HEK293T (cell line): ENCODE results near the gene GABRG3.

Experiments used
- CTCF ChIA-PET: fragments of 350-600 bp; formaldehyde crosslinking; extraction: SDS; loops from one replicate; lab custom pipeline; 2021; ENCODE audit warnings: antibody characterized with exemption, inconsistent platforms; lab: Yijun Ruan, JAX
- POLR2A ChIA-PET: fragments of 350-600 bp; formaldehyde crosslinking; extraction: SDS; loops from one replicate; lab custom pipeline; 2020; ENCODE audit warnings: antibody characterized with exemption, inconsistent platforms; lab: Yijun Ruan, JAX
- DNase-seq: peaks from one replicate; pipeline ENCODE4 v3.0.0; 2012; ENCODE audit warnings: mixed read lengths; ENCODE audit errors: extremely low spot score
- ARNT ChIP-seq: fragments of 450-650 bp; IDR thresholded peaks from 2 replicates; pipeline ENCODE4 v1.6.1; 2017; ENCODE audit warnings: mild to moderate bottlenecking
- BHLHE40 ChIP-seq: fragments of 450-650 bp; IDR thresholded peaks from 2 replicates; pipeline ENCODE4 v1.6.1; 2016; ENCODE audit warnings: mild to moderate bottlenecking, moderate library complexity, borderline replicate concordance
- CTBP1 ChIP-seq: fragments of 450-650 bp; IDR thresholded peaks from 2 replicates; pipeline ENCODE4 v1.6.1; 2016; ENCODE audit warnings: borderline replicate concordance
- ELF4 ChIP-seq: fragments of 450-650 bp; IDR thresholded peaks from 2 replicates; pipeline ENCODE4 v1.6.1; 2017; ENCODE audit warnings: antibody characterized with exemption
- FOXA1 ChIP-seq: fragments of 450-650 bp; IDR thresholded peaks from 2 replicates; pipeline ENCODE4 v1.6.1; 2016; ENCODE audit warnings: mild to moderate bottlenecking
- FOXK2 ChIP-seq: fragments of 450-650 bp; IDR thresholded peaks from 2 replicates; pipeline ENCODE4 v1.6.1; 2016; ENCODE audit warnings: mild to moderate bottlenecking
- FOXM1 ChIP-seq: fragments of 450-650 bp; IDR thresholded peaks from 2 replicates; pipeline ENCODE4 v1.6.1; 2017; ENCODE audit warnings: mild to moderate bottlenecking, borderline replicate concordance
- HDGF ChIP-seq: fragments of 450-650 bp; IDR thresholded peaks from 2 replicates; pipeline ENCODE4 v1.6.1; 2017; ENCODE audit warnings: antibody characterized with exemption, borderline replicate concordance
- L3MBTL2 ChIP-seq: fragments of 450-650 bp; conservative IDR thresholded peaks from 2 replicates; pipeline ENCODE4 v1.6.1; 2016; ENCODE audit warnings: mild to moderate bottlenecking
- LEF1 ChIP-seq: fragments of 450-650 bp; IDR thresholded peaks from 2 replicates; pipeline ENCODE4 v1.6.1; 2017; ENCODE audit warnings: mild to moderate bottlenecking, borderline replicate concordance
- NFRKB ChIP-seq: fragments of 450-650 bp; IDR thresholded peaks from 2 replicates; pipeline ENCODE4 v1.6.1; 2016; ENCODE audit warnings: mild to moderate bottlenecking, moderate library complexity
- SP1 ChIP-seq: fragments of 450-650 bp; IDR thresholded peaks from 2 replicates; pipeline ENCODE4 v1.6.1; 2017
- SUZ12 ChIP-seq: fragments of 450-650 bp; IDR thresholded peaks from 2 replicates; pipeline ENCODE4 v1.6.1; 2016; ENCODE audit warnings: mild to moderate bottlenecking
- TARDBP ChIP-seq: fragments of 450-650 bp; IDR thresholded peaks from 2 replicates; pipeline ENCODE4 v1.6.1; 2016
- ZNF384 ChIP-seq: fragments of 450-650 bp; IDR thresholded peaks from 2 replicates; pipeline ENCODE4 v1.6.1; 2016
- TF ChIP-seq, protein P1 (sequence below): fragments of 450-650 bp; IDR thresholded peaks from 2 replicates; pipeline ENCODE4 v1.6.1; 2016

GABRG3 gene

GRCh38 chr15:27570746-27571145 is 599.8 kb downstream of the GABRG3 start:
- no peak for DNase-seq
- TF ChIP-seq ZNF384 (no peak), ELF4 (no peak), L3MBTL2 (no peak), FOXM1 (no peak), CTBP1 (no peak)
- ChIA-PET CTCF (no interaction called here), POLR2A (no interaction called here)

GRCh38 chr15:27573805-27574485 is 603.0 kb downstream of the GABRG3 start:
- TF ChIP-seq ZNF384 (no peak), CTBP1 (no peak), BHLHE40 (no peak), FOXA1 (no peak)
- TF ChIP-seq, protein P1, sequence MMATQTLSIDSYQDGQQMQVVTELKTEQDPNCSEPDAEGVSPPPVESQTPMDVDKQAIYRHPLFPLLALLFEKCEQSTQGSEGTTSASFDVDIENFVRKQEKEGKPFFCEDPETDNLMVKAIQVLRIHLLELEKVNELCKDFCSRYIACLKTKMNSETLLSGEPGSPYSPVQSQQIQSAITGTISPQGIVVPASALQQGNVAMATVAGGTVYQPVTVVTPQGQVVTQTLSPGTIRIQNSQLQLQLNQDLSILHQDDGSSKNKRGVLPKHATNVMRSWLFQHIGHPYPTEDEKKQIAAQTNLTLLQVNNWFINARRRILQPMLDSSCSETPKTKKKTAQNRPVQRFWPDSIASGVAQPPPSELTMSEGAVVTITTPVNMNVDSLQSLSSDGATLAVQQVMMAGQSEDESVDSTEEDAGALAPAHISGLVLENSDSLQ: no peak
- ChIA-PET CTCF (no interaction called here), POLR2A (no interaction called here)
- DNase-seq: no peak

DNA sequence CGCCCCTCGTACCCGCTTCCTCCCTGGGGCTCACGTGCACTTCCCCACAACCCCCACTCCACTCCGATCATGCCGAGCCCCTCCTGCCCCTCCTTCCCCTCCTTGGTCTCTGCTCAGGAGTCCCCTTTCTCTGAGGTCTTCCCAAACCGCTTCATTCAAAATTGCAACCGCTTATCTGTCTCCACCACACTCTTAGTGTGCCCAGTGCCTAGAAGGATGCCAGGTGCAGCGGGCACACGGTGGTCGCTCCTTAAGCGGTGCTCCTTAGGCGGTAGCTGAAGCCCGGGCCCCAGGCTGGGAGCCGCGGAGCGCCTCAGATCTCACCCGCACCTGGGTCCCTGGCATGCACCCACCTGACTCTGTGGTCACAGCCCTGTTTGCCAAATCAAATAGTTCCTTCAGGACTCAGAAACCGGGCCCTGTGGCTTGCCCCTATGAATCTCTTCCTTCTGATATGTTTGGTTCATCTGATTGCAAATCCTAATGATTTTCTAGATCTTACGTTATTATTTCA is 603.6 kb downstream of the GABRG3 start:
- no peak for DNase-seq
- CTCF ChIA-PET: no interaction called here
- POLR2A ChIA-PET: no interaction called here
- TF ChIP-seq BHLHE40: no peak
- TF ChIP-seq HDGF: no peak
- no peak for TF ChIP-seq SUZ12
- TF ChIP-seq, protein P1: no peak
- no peak for TF ChIP-seq FOXA1

- ChIA-PET CTCF (no interaction called here), POLR2A (no interaction called here)
- TF ChIP-seq FOXK2: no peak
- no peak for TF ChIP-seq CTBP1
- TF ChIP-seq FOXM1: no peak
- TF ChIP-seq, protein P1: no peak
- no peak for TF ChIP-seq SUZ12
- no peak for TF ChIP-seq NFRKB
- no peak for TF ChIP-seq FOXA1
- no peak for TF ChIP-seq ZNF384
- no peak for TF ChIP-seq HDGF
- TF ChIP-seq L3MBTL2: no peak
- no peak for TF ChIP-seq TARDBP
- TF ChIP-seq LEF1: no peak
- no peak for TF ChIP-seq ELF4
- no peak for TF ChIP-seq SP1
- no peak for TF ChIP-seq ARNT
- TF ChIP-seq BHLHE40: no peak
- no peak for DNase-seq
Observed at GRCh38 chr15:27575521-27575920, 604.5 kb downstream of the GABRG3 start.

GRCh38 chr15:27576576-27576975 is 605.6 kb downstream of the GABRG3 start:
- CTCF ChIA-PET: no interaction called here
- POLR2A ChIA-PET: no interaction called here
- no peak for DNase-seq
- TF ChIP-seq L3MBTL2 (no peak), SUZ12 (no peak), ZNF384 (no peak)

DNA sequence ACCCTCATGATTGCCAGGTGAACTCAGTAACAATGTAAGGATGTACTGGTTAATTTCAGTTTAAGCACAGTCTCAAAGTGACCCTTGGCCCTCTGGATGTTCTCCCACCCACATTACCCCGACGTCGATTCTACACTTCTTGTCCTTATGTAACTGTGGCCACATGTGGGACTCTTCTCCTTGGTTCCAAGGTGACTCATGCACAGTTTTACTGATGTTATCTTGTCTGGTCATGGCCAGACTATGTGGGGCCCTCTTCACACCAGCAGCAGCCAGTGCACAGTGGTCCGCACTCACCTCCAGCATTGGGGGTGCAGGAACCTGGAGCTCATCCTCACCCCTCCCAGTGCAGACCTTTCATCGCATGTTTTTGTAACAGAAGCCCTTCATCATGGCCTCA is 608.8 kb downstream of the GABRG3 start:
- ChIA-PET CTCF (no interaction called here), POLR2A (no interaction called here)
- TF ChIP-seq SP1: no peak
- TF ChIP-seq L3MBTL2: no peak
- no peak for TF ChIP-seq ZNF384
- no peak for TF ChIP-seq TARDBP
- no peak for TF ChIP-seq NFRKB
- no peak for TF ChIP-seq ARNT
- no peak for TF ChIP-seq SUZ12
- TF ChIP-seq, protein P1: no peak
- no peak for TF ChIP-seq FOXK2
- TF ChIP-seq FOXA1: no peak
- TF ChIP-seq ELF4: no peak
- no peak for TF ChIP-seq CTBP1
- no peak for TF ChIP-seq FOXM1
- no peak for TF ChIP-seq LEF1
- TF ChIP-seq HDGF: no peak
- TF ChIP-seq BHLHE40: no peak
- no peak for DNase-seq
